Mesendoderm (in vitro differentiated cells): ENCODE results near the gene PTGER3.

Source experiments
- small RNA-seq: library from polyadenylated mRNA; stranded (forward); fragments of <200 nt; extraction: miRNeasy Mini kit (QIAGEN cat#:217004); gene quantifications from one replicate; pipeline ENCODE3, GENCODE V24; 2013; ENCODE audit not compliant: insufficient read depth

The PTGER3 gene

Small RNAs within 50 kb of the gene (small RNA-seq; reads per million reads assigned to genes)
- gene MIR186 = 22,906 reads per million, percentile 100 among the genes with 10 or more reads in this experiment
